Erythroblast (primary cell): ENCODE results near the gene GATAD2B.

Experiments
- GATA1 ChIP-seq: IDR thresholded peaks from 2 replicates; pipeline ENCODE4 v1.6.1; 2011; ENCODE audit warnings: low read depth, mild to moderate bottlenecking, control low read depth, low read length, moderate library complexity
- POLR2A ChIP-seq: IDR thresholded peaks from 2 replicates; pipeline ENCODE4 v1.6.1; 2011; ENCODE audit warnings: mild to moderate bottlenecking, low read length

DNA sequence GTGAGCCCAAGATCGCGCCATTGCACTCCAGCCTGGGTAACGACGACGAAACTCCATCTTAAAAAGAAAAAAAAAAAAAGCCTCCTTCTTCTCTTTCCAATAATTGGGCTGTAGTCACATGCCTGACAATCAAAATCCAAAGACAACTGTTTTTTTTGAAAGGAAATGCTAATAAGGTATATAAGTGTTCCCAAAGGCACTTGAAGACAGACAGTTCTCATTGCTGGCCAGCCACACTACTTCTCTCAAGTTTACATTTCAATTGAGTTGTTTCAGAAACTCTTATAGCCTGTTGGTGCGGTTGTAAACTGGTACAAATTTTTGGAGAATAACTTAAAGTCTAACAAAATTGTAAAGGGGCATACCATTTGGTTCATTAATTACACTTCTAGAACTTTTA is 23.3 kb downstream of the GATAD2B start:
- no peak for TF ChIP-seq POLR2A
- no peak for TF ChIP-seq GATA1
